Measurements from ENCODE around the gene PMS2.
"Not testable (repeated sequence)": the region's sequence is repeated elsewhere in the genome, so short reads cannot be mapped to it uniquely, and the experiment has no call there.

DNA sequence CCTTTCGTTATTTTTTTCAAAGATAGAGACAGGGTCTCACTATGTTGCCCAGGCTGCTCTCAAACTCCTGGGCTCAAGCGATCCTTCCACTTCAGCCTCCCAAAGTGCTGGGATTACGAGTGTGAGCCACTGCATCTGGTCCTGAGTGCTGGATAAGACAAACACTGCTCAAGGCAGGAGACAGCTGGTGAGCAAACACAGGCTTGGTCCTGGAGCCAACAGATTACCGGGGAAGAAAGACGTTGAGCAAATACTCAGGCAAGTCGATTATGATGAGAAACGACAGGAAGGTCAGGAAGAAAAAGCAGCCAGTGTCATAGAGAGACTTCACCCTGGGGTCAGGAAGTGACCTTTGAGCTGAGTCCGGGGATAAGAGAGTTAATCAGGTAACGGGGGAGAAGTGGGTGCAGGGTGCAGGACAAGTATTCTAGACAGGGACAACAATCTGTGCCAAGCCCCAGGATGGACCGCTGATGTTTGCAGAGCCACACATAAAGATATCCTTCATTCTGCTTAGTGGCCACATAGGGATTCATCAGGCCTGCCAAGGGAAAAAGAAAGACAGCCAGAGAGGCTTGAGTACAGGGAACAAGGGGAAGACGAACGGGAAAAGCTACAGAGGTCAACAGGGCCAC, 29.1 kb downstream of the PMS2 start:
- TF ChIP-seq ELF1 (IDR thresholded peaks at IDR 0.05; ENCODE audit: borderline replicate concordance, low read depth); CEBPB (IDR thresholded peaks at IDR 0.05; ENCODE audit: low read depth); POLR2A (IDR thresholded peaks at IDR 0.05; ENCODE audit: borderline replicate concordance, extremely low read depth, insufficient read depth, insufficient read length): not testable (repeated sequence)
- TF ChIP-seq, protein P1, sequence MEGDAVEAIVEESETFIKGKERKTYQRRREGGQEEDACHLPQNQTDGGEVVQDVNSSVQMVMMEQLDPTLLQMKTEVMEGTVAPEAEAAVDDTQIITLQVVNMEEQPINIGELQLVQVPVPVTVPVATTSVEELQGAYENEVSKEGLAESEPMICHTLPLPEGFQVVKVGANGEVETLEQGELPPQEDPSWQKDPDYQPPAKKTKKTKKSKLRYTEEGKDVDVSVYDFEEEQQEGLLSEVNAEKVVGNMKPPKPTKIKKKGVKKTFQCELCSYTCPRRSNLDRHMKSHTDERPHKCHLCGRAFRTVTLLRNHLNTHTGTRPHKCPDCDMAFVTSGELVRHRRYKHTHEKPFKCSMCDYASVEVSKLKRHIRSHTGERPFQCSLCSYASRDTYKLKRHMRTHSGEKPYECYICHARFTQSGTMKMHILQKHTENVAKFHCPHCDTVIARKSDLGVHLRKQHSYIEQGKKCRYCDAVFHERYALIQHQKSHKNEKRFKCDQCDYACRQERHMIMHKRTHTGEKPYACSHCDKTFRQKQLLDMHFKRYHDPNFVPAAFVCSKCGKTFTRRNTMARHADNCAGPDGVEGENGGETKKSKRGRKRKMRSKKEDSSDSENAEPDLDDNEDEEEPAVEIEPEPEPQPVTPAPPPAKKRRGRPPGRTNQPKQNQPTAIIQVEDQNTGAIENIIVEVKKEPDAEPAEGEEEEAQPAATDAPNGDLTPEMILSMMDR (IDR thresholded peaks at IDR 0.05 in 2 of 3, conservative IDR thresholded peaks at IDR 0.05 in 1 of 3; ENCODE audit: borderline replicate concordance in 1 of 3, insufficient read depth in 1 of 3, low read depth in 2 of 3, low read length in 2 of 3) = not testable (repeated sequence)
